Measurements from ENCODE around the gene MALRD1. TPM values are rescaled to one million over a fixed set of nuclear protein-coding genes. Genes with fewer than 3 reads are reported as not detected.
"Not testable (repeated sequence)": the region's sequence is repeated elsewhere in the genome, so short reads cannot be mapped to it uniquely, and the experiment has no call there.

Gene MALRD1
- total and polyA plus RNA-seq, 2 of the 8 experiments (the other 6 are each of a cell fraction or from before 2014, with no cell fraction given): 0.32 to 0.35 TPM

DNA sequence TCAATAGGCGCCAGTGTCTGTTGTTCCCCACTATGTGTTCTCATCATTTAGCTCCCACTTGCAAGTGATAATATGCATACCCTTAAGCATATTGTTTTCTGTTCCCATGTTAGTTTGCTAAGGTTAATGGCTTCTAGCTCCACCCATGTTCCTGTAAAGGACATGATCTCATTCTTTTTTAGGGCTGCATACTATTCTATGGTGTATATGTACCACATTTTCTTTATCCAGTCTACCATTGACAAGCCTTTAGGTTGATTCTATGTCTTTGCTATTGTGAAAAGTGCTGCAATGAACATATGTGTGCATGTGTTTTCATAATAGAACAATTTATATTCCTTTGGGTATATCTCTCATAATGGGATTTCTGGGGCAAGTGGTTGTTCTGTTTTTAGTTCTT lies 689.8 kb downstream of the MALRD1 start (continued):
- TF ChIP-seq ASH2L (IDR thresholded peaks at IDR 0.05; ENCODE audit: low read length): no peak

DNA sequence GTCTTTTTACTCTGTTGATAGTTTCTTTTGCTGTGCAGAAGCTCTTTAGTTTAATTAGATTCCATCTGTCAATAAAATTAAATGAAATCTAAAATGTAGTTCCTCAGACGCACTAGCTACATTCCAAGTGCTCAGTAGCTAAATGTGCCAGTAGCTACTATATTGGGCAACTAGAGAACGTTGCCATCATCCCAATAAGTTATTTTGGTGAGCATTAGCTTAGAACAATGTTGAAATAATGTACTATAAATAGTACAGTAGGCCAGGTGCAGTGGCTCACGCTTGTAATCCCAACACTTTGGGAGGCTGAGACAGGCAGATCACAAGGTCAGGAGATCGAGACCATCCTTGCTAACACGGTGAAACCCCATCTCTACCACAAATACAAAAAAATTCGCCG lies 690.6 kb downstream of the MALRD1 start:
- CTCF ChIA-PET (ENCODE audit: partially characterized antibody); H3K4me3 ChIP-seq (ENCODE audit: extremely low read depth in 1 of 4, insufficient read depth in 2 of 4, low read depth in 3 of 4, low read length in 4 of 4); H3K4ac ChIP-seq (replicated peaks; ENCODE audit: insufficient read length, low read depth, low read length); H3K4me2 ChIP-seq (ENCODE audit: insufficient read depth in 1 of 2, low read depth in 2 of 2, low read length in 2 of 2); H3K23ac ChIP-seq (ENCODE audit: insufficient read length); H2BK12ac ChIP-seq (ENCODE audit: low read depth, low read length); H2AFZ ChIP-seq (ENCODE audit: low read length); H2BK15ac ChIP-seq (ENCODE audit: low read length); POLR2A ChIA-PET (ENCODE audit: partially characterized antibody); FAIRE-seq; H4K91ac ChIP-seq (replicated peaks; ENCODE audit: insufficient read length, low read length); H4K5ac ChIP-seq (ENCODE audit: insufficient read length, low read depth, low read length); H3K56ac ChIP-seq (replicated peaks; ENCODE audit: insufficient read length, low read depth, low read length); H3K36me3 ChIP-seq (ENCODE audit: control insufficient read depth in 2 of 4, insufficient read depth in 4 of 4, low read length in 3 of 4); H3K9ac ChIP-seq (replicated peaks in 1 of 4; ENCODE audit: extremely low read depth in 1 of 4, low read depth in 3 of 4, low read length in 3 of 4); H2AK5ac ChIP-seq (ENCODE audit: low read depth, low read length); H2BK5ac ChIP-seq (ENCODE audit: low read depth, low read length); H3K27ac ChIP-seq (ENCODE audit: low read depth, low read length); H3K27me3 ChIP-seq (replicated peaks in 1 of 4; ENCODE audit: control insufficient read depth in 3 of 4, extremely low read depth in 1 of 4, insufficient read depth in 3 of 4, low read length in 3 of 4); H3K14ac ChIP-seq (ENCODE audit: insufficient read length); H3K79me1 ChIP-seq (ENCODE audit: low read depth, low read length); H3K23me2 ChIP-seq (ENCODE audit: low read depth, low read length); H4K8ac ChIP-seq (ENCODE audit: extremely low read depth, insufficient read depth, low read length); H2BK120ac ChIP-seq (replicated peaks; ENCODE audit: low read depth, low read length); H3K4me1 ChIP-seq (replicated peaks in 1 of 4; ENCODE audit: control insufficient read depth in 3 of 4, insufficient read depth in 4 of 4, low read length in 3 of 4); H3K18ac ChIP-seq (ENCODE audit: extremely low read depth, low read length); H2BK20ac ChIP-seq (ENCODE audit: low read length); DNase-seq (ENCODE audit: low read depth in 1 of 2, low spot score in 2 of 2); H3K9me3 ChIP-seq (ENCODE audit: insufficient read depth in 2 of 2, low read depth in 1 of 2, low read length in 1 of 2); H3K79me2 ChIP-seq (ENCODE audit: control insufficient read depth in 1 of 2, insufficient read depth in 2 of 2, low read length in 2 of 2); H4K20me1 ChIP-seq (replicated peaks in 1 of 2; ENCODE audit: control insufficient read depth in 1 of 2, insufficient read depth in 2 of 2, low read length in 2 of 2): not testable (repeated sequence)
- 90% methylated on average over 7 of the region's 7 CpGs; no CpG with 5 or more reads in 1 of the 2 experiments for WGBS, 2 experiments (ENCODE audit: extremely low coverage in 1 of 2, insufficient coverage in 1 of 2, insufficient read length in 1 of 2, insufficient replicate concordance in 2 of 2, low coverage in 1 of 2, low lambda C conversion rate in 2 of 2, missing lambda C conversion rate in 1 of 2)
